22Rv1 (cell line): ENCODE results near the gene NPFF.
"Not testable (repeated sequence)": the region's sequence is repeated elsewhere in the genome, so short reads cannot be mapped to it uniquely, and the experiment has no call there.

Source experiments
- H3K27ac ChIP-seq: fragments of 450-650 bp; 2 replicates; pipeline ENCODE4 v1.5.1; 2017
- ZFX ChIP-seq: fragments of 450-650 bp; IDR thresholded peaks from 2 replicates; pipeline ENCODE4 v1.6.1; 2017; ENCODE audit warnings: antibody characterized with exemption, borderline replicate concordance
- TF ChIP-seq, protein P1 (sequence below): fragments of 450-650 bp; IDR thresholded peaks from 2 replicates; pipeline ENCODE4 v1.5.1; 2017; ENCODE audit warnings: mild to moderate bottlenecking

The NPFF gene, protein sequence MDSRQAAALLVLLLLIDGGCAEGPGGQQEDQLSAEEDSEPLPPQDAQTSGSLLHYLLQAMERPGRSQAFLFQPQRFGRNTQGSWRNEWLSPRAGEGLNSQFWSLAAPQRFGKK

DNA sequence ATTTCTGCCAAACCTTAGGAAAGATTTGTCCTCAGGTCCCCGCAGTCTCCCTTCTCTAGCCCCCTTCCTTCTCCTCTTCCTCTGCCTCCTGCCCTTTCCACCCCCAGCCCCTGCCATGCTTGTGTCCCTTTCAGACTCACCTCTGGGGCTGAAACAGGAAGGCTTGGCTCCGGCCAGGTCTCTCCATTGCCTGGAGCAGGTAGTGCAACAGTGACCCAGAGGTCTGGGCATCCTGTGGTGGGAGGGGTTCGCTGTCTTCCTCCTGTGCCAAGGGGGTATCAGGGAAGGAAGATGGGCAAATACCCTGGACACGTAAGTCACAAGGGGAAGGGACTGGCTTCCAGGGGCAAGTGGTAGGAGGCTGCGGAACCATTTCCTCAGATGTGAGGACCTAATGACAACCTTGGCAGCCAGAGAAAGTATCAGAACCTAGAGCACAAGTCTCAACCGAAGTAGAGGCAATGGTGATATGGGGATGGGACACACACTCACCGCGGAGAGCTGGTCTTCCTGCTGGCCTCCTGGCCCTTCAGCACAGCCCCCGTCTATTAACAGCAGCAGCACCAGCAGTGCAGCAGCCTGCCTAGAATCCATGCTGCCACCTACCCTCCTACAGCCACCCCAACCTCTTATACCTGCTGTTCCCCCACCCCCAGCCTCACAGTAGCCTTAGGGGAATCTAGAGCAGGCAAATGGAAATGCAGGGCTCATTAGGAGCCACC lies at the start of gene NPFF:
TSS of gene NPFF (minus strand) at position 604 of the 722 bp plus-strand sequence. CDS start at position 594, 10 bp downstream.
- peak within 1 kb of the TSS; percentile 29 for H3K27ac ChIP-seq
- TF ChIP-seq, protein P1, sequence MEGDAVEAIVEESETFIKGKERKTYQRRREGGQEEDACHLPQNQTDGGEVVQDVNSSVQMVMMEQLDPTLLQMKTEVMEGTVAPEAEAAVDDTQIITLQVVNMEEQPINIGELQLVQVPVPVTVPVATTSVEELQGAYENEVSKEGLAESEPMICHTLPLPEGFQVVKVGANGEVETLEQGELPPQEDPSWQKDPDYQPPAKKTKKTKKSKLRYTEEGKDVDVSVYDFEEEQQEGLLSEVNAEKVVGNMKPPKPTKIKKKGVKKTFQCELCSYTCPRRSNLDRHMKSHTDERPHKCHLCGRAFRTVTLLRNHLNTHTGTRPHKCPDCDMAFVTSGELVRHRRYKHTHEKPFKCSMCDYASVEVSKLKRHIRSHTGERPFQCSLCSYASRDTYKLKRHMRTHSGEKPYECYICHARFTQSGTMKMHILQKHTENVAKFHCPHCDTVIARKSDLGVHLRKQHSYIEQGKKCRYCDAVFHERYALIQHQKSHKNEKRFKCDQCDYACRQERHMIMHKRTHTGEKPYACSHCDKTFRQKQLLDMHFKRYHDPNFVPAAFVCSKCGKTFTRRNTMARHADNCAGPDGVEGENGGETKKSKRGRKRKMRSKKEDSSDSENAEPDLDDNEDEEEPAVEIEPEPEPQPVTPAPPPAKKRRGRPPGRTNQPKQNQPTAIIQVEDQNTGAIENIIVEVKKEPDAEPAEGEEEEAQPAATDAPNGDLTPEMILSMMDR: no peak
- TF ChIP-seq ZFX: no peak

DNA sequence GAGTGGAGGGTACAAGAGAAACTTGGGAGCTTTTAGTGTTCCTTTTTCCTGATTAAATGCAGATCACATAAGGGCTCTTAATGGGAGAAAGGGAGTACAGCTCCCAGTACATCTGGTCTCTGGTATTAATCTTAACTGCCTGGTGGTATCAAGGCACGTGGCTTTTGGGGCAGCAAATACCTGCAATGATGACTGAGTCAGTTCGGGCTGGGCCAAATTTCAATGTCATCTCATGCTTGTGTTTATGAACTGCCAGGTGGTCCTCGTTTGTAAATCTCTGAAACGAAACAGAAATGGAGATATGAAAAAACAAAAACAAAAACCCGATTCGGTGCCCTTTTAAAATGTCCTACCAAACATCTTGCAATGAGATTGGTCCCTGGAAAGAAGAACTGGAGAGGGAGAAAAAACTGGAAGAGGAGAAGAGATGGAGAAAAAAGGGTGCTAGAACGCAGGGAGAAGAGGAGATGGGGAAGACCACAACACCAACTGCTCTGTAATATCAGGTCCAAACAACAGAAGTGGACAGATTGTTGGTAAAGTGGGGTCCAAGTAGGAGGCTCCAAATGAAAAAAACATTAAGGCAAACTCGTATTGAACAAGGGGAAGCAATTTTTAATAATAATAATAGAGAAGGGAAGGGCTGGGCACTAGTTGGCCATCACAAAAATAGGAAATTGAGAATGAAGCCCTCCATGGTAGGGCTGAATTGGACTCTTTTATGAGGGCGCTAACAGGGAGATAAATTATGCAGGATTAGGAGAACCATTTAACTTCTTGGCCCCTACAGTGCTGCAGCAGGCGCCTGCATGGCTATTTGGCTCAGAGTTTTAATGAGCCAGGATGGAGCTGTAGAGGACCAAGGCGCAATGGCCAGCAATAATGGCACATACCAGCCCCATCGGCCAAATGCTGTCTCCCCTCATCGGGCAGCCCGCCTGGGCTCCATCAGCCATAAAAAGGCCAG lies 45.4 kb upstream of the NPFF start:
- TF ChIP-seq, protein P1: no peak
- TF ChIP-seq ZFX: no peak
- H3K27ac ChIP-seq: peak overlapping the region; percentile 22; the same call in 1 of the 2 replicates

DNA sequence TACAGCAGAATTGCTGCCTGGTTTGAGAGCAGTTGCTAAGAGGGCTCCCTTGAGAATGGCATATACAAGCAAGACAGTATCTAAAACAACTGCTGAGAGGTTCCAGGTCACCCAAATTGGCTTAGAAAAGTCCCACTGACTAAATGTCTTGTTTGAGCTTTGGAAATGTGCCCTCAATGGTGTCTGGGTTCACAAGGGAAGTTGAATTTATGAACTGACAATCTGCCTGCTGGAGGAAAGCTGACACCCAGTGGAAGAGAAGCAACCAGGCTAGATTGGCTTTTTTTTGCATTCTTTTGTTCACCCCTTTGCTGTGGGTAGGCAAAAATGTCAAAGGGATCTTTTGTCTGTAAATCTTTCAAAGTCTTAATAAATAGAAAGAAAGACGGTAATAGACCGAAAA lies 44.6 kb upstream of the NPFF start:
- peak overlapping the region; percentile 22; the same call in 1 of the 2 replicates for H3K27ac ChIP-seq
- TF ChIP-seq, protein P1: no peak
- TF ChIP-seq ZFX: no peak

DNA sequence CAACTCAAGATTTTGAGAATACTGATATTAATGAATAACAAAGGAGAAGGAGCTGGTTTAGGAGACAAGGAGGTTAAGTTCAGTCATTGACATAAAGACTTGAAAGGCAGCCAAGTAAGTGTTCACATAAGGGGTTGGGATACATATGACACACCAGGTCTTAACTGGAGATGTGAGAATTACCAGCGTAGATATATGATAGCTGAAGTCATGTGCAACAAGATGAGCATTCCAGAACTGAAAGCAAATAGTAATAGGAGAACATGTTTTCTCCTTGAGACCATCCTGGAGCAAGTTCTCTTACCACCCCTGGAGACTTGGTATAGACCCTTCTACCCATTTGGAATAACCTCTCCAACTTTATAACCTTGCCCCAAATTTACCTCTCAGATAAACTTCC lies 43.3 kb upstream of the NPFF start:
- TF ChIP-seq, protein P1: no peak
- no peak for TF ChIP-seq ZFX
- H3K27ac ChIP-seq: no peak overlapping the region

DNA sequence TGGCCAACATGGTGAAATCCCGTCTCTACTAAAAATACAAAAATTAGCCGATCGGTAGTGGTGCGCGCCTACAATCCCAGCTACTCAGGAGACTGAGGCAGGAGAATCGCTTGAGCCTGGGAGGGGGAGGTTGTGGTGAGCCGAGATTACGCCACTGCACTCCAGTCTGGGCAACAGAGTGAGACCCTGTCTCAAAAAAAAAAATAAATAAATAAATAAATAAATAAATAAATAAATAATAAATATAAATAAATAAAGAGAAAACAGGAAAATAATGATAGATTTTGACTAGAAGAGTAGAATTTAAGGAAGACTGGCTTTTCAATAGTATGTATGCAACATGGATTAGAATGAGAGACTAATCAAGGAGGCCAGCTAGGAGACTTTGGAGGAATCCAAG lies 42.8 kb upstream of the NPFF start:
- H3K27ac ChIP-seq: not testable (repeated sequence)

DNA sequence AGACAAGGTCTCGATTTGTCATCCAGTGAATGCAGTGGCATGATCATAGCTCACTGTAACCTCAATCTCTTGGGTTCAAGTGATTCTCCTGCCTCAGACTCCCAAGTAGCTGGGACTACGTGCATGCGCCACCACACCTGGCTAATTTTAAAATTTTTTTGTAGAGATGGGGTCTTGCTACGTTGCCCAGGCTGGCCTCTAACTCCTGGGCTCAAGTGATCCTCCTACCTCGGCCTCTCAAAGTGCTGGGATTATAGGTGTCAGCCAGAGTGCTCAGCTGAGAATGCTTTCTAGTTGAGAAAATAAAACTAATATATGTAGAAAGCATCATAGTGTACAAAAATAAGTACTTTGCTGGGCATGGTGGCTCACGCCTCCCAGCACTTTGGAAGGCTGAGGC lies 41.1 kb upstream of the NPFF start:
- H3K27ac ChIP-seq: not testable (repeated sequence)

DNA sequence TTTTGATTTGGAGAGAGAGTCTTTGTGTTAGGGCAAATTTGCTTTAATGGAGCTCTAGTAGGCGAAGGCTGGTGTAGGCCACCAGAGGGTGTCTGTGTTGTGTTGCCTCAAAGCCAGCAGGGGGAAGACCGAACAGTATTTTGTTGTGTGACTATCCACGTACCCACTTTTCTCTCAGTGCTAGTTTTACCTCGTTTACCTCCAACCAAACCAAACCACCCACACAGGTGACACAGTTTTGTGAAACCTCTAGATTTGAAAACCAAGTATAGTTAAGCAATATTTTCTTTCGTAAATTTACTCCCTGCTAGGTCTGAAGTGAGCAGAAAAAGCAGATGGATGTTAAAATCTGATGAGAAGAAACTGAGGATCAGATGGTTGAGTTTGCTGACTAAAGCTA lies 36.3 kb upstream of the NPFF start:
- no peak for TF ChIP-seq ZFX
- TF ChIP-seq, protein P1: peak; percentile 81
- H3K27ac ChIP-seq: peak overlapping the region; percentile 14

DNA sequence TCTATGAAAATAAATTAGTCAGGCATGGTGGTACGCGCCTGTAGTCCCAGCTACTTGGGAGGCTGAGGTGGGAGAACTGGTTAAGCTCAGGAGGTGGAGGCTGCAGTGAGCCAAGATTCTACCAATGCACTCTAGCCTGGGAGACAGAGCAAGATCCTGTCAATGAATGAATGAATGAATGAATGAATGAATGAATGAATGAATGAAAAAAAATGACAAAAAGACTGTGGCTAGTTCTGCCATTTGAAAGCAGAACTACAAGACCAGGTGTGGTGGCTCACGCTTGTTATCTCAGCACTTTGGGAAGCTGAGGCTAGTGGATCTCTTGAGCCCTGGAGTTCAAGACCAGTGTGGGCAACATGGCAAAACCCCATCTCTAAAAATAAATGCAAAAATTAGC lies 32.2 kb upstream of the NPFF start:
- H3K27ac ChIP-seq: peak overlapping the region; percentile 83
- TF ChIP-seq, protein P1: no peak
- no peak for TF ChIP-seq ZFX
